ENCODE results near the gene HUNK.

- TF ChIP-seq ZFP3 (CRISPR knock-in tag; IDR thresholded peaks at IDR 0.05), result no peak
- TF ChIP-seq ZNF70 (CRISPR knock-in tag; IDR thresholded peaks at IDR 0.05), result no peak
- no peak for TF ChIP-seq ZFP30 (CRISPR knock-in tag; IDR thresholded peaks at IDR 0.05)
- no peak for TF ChIP-seq ISL1 (CRISPR knock-in tag; IDR thresholded peaks at IDR 0.05)
- TF ChIP-seq CSDC2 (CRISPR knock-in tag; IDR thresholded peaks at IDR 0.05), result no peak
- TF ChIP-seq RARB (CRISPR knock-in tag; IDR thresholded peaks at IDR 0.05), result no peak
Observed at GRCh38 chr21:31869750-31870149, 3.1 kb upstream of the HUNK start.

Data from SK-N-SH treated with all-trans-retinoic acid at 6 μM for 48 hours (cell line).